ELF-1 (cell line): ENCODE measurements around the gene KIF17.

Source experiments
- DNase-seq: peaks from one replicate; pipeline ENCODE4 v3.0.0-alpha.2; 2016; ENCODE audit warnings: low read depth, low spot score

The KIF17 gene

DNA sequence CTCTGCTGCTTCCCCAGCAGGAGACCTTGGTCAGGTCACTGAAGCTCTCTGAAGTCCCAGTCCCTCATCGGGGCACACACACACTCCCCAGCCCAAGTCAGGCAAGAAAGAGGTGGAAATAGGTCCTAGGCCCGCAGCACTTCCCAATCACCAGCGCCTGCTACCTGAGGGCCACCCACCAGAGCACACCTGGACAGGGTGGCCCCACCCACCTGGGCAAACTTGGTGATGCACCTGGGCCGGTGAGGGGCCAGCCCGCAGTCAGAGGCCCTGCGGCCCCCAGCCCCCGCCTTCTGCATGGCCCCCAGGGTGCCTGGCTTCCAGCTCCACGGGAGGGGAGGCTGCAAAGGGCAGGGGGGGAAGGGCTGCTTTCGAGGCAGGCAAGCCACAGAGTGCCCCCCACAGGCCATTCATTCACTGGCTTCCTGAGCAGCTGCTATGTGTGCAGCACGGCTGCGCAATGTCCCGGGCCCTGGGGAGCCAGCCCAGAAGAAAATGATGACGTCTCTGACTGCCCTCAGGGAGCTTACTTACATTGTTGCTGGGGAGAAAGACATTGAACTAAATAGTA is 10.0 kb upstream of the KIF17 start:
- DNase-seq: peak; percentile 89

DNA sequence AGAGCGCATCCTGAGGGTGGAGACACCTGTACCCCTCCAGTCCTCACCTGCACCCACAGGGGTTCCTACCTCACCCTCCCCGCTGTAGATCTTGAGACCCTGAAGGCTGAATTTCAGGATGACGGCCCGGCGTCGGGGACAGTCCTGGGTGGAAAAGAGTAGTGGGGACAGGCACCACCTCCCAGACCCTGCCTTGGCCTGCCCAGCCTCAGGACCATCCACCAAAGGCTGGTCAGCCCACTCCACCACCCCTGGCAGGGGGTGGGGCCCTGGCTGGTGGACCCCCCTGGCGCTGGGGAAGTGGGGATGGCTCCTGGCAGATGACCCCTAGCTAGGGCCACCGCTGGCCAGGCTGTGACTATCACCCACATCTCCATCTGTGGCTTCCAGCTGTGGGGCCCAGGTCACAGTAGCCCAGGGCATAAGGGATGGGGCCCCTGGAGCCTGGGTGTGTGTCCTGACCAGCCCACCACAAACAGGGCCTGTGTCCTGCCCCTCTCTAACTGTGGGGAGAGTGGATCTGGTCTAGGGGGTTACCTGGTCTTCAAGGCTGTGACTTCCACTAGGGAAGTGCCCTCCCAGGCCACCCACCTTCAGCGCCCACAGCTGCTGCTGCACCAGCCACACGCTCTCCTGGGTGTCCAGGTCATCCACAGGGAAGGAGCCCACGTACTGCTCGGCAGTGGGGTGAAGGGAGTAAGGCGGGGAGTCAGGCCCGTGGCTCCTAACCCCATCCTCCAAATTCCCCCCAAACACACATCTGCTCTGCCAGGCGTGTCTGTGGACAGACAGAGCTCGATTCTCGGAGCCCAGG is 9.3 kb upstream of the KIF17 start:
- DNase-seq: no peak

DNA sequence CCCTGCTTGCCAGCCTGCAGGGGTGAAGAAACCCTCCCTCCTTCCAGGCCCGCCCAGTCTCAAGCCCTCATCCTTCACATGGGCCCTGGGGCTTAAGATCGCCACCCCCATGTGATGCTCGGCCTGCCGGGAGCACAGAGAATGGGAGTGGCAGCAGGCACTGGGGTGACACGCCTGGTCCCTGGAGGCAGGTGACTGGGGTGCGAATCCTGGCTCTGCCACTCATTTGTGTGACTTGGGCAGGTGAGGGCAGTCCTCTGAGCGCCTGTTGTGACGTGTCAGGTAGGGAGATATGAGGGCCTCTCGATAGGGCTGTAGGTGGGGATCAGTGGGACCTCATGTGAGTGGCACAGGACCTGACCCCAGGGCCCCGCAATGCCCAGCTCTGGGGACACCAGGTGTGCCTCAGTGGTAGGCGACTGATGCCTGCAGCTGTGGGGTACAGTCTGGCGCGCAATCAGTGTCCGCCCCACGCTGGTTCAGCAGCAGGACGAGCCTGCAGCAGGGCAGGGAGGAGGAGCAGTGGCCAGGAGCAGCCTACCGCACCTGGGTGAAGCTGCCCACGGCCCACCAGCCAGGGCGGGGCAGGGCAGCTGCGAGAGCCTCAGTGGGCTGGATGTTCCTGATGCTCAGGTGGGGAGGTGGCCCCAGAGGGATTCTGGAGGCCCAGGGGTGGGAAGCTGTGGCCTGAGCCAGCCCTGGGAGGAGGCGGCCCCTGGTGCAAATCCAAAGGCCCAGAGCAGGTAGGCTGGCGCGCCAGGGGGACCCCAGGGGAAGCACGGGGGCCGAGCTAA is 8.5 kb upstream of the KIF17 start:
- DNase-seq: no peak

DNA sequence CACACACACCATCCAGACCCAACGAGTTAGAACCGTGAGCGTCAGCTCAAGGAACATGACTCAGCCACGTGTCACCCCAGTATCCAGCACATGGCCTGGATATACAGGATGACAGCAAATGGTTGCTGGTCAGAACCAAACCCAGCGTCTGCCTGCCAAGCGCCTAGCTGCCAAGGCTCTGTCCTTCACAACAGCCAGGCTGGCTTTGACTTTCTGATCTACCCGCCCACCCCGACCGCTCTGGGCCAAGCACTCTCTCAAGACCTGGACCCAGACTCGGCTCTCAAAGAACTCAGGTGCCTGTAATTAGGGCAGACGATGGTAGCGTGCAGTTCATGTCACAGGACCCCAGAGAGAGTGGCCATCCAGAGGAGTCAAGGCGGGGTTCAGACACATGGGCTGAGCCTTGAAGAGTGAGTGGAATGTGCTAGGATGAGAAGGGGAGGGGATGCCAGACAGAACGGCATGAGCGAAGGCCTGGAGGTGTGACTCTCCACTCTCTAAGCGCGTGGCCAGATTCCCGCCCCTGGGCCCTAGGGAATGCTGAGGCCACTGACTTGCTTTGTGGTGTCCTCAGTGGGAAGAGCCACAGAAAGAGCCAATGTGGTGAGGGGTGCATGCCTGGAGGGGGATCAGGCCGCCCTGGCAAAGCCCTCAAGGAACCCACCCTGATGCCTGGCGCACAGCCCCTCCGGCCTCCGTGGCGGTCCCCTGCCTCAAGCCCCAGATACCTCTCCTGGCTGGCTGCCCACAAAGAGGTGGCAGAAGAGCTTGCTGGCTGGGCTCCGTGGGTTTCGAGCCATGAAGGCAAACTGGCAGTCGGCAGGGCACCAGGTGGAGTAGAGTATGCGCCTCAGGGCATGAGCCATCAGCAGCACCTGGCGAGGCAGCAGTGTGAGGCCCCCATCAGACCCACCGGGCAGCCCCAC is 7.6 kb upstream of the KIF17 start:
- DNase-seq: no peak

DNA sequence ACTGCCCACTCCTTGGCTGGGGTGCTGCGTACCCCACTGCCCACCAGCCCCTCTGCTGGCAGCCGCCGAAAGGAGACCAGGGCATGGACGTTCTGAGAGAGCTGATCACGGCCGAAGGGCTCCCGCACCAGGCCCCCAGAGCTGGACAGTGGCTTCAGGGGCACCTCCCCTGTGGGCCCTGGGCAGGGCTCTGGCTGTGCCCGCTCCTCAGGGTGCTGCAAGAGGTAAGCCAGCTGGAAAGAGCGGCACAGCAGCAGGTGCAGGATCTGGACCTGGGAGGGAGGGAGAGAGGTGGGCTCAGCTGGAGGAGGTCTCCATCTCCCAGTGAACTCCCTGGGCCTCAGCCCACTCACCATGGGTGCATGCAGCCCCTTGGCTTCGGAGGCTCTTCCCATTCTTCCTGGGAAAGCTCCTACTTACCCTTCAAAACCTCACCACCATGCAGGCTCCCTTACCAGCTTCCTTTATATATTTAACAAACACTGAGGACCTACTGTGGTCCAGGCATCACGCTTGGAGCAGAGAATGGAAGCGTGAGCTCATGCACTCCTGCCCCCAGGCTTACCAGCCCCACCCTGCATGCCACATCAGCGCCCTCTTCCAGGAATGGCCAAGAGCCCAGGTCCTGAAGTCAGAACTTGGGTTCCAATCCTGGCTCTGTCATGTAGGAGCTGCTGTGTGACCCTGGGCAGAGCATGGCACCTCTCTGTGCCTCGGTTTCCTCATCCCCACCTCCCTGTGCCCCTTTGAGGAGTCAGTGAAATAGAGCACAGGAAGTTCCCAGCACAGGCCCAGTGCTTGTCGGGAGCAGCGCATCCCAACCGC is 6.8 kb upstream of the KIF17 start:
- DNase-seq: peak; percentile 3

DNA sequence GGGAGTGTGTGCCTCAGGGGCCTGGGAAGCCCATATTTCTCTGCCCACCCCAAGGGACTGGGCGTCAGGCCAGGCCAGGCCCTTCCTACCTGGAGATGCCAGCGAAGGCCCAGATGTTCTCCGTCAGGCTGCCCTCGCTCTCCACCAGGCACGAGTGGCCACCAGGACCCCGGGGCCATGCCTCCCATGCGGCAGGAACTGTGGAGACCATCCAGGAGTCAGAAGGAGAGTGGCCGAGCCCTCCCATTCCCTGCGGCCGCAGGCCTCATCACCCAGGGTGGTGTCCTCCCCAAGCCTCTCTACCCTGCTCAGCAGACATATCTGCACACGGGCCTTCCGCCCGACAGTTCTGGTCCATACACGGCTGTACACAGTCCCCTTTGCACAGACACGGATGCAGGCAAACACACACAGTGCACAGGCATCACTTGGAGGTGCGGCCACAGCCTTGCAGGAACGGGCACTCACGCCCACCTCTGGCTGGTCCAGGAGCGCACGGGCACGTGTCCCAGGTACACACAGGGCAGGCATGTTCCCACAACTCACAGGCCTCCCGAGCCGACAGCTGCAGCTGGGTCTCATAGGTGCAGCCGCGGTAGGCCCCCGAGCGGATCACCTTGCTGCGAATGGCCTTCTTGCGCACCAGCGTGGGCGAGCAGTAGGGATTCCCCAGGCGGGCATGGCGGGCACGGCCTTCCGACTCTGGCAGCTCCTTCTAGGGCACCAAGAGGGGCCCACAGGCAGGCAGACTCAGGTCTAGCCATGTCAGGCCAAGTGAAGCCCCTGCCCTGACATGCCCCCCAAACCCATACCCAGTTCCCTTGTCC is 5.9 kb upstream of the KIF17 start:
- no peak for DNase-seq

DNA sequence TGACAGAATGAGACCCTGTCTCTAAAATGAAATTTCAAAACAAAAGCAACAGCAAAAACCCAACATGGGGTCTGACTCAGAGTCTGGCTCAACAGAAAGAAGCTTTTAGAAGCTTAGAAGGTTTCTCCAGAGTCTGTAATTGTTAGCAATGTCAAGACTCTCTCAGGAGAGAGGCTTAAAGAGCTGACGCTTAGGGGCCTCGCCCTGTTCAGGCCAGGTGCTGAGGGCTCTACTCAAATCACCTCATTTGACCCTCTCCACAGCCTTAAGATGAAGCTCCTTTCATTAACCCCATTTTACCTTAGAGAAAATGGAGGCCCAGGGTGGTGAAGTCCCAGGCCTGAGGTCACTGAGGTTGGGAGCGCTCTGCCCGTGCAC is 5.3 kb upstream of the KIF17 start:
- DNase-seq: no peak

DNA sequence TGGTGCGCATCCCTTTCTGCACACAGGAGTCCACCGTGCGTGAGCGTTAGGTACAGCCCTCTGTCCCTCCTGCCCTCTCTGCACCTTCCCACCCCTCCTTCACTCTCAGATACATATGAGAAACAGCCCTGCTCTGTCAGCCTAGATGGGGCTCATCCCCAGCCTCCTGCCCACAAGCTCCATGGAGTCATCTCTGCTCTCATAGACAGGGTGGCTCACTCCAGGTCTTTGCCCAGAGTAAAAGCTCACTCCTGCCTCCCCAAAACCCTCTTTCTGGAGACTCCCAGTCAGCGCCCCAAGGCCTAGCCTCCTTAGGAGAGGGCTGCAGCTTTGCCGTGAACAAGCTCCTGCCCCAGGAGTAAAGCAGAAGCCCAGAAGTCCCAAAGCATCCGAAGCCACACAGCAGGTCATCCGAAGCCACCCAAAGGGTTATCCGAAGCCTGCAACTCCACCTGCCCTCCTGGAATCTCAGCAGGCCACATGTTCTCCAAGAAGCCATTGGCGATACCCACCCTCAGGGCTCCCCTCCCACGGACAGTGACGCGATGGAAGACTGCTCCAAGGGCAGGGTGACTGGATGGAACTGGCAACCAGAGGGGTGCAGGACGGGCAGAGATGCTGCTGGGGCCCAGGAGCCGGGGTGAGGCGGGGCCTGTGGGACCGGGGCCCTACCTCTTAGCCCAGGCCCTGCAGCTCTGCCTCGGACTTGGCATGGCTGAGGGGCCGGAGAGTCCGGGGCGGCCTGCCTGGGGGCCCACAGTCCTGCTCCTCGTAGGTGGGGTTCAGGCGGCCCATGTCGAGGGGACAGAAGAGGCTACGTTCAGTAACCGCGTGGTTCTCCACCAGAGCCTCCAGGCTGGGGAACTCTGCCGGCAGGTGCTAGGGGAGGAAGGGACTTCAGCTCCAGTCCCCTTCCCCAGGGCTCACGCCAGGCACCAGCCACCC is 3.6 kb upstream of the KIF17 start:
- no peak for DNase-seq

DNA sequence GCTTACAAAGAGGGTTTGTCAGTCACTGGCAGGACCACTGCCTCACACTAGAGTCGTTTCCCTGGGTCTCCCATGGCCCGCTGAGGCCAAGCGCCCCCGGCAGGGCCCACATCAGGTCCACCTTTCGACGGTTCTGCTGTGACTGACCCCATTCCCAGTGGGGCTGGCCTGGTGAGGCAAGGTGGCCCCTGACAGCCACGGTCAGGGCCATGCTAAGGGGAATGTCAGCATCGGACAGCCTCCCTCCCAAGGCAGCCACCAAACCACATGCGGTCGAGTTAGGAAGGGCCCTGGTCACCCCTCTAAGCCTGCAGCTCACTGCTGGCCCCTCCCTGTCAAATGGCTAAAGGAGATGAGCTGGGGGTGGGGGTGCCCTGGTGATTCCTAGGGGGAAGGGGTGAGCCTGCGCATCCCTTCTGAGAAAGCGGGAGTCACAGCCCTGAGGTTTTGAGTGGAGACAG is 2.9 kb upstream of the KIF17 start:
- no peak for DNase-seq

DNA sequence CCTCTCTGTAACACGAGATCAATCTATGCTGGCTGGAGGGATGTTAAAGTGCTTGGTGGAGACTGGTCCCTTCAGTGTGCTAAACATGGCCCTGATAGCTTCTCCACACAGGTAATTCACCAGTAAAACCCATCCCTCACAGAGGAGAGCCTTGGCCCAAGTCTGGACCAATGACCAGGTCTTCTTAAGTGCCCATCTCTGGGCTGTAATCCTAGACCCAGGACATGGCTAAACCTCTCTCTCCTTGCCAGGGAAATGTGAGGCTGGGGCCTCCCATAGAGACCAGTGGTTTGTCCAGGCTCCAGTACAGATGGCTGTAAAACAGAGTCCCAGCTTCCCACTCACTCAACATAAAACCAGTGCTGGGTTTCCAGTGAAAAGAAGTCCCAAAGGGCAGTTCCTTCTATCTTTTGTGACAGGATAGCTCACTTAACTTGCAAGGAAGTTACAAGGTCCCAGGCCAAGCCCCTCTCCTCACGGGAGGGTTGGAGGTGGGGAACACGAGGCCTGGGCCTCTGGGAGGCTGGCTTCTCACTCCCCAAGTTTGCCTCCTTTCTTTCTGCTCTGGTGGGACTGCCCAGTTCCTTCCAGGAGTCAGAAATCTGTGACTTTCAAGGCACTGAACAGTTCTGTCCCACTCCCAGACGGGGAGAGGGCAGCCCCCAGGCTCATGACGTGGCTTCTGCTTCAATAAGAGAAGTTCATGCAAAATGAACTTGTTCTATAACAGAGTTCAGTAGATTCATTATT is 2.2 kb upstream of the KIF17 start:
- no peak for DNase-seq

DNA sequence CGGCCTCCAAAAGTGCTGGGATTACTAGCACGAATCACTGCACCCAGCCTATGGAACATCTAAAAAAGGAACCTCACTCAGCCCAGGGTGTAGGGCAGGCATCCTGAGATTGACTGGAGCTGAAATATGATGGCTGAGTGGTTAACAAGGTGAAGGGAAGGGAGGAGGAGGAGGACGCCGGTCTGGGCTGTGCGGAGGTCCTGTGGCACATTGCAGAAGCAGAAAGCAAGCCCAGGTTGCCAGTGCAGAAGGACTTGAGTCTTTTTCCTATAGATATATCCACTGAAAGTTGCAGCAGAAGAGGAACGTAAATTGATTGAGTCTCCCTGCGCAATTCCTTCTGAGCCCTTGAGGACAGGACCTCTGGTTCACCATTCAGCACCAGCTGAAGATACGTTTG is 1.5 kb upstream of the KIF17 start:
- DNase-seq: no peak

DNA sequence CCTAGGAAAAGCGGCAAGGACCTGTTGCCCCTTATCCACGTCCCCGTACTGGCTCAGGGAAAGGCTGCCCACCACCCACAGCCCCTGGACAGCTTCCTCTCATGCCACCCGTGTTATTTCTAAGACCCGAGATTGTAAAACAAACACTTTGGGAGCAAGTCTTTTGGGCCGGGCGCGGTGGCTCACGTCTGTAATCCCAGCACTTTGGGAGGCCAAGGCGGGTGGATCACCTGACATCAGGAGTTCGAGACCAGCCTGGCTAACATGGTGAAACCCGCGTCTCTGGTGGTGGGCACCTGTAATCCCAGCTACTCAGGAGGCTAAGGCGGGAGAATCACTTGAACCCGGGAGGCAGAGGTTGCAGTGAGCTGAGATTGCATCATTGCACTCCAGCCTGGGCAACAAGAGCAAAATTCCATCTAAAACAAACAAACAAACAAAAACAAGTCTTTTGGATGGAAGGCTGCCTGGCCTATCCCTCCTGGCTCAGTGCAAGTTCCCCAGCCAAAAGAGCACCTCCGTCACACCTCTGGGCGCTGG is 606 bp upstream of the KIF17 start:
- peak; percentile 3 for DNase-seq

DNA sequence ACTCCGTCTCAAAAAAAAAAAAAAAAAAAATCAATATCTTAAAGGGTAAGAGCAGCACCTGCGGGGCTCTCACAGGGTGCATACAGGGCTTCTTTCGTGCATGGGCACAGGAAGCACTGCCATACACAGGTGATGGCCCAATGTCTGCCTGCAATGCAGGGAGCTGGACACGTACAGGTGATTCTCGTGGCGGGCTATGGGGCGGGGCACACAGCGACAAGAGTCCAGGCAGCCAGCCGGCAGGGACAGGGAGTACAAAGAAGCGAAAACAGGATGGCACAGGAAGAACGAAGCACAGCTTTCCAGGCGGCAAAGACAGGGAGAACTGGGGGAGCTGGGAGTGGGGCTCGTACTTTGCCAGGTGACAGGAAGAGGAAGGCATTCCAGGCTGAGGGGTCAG is 1.6 kb downstream of the KIF17 start:
- DNase-seq: no peak

DNA sequence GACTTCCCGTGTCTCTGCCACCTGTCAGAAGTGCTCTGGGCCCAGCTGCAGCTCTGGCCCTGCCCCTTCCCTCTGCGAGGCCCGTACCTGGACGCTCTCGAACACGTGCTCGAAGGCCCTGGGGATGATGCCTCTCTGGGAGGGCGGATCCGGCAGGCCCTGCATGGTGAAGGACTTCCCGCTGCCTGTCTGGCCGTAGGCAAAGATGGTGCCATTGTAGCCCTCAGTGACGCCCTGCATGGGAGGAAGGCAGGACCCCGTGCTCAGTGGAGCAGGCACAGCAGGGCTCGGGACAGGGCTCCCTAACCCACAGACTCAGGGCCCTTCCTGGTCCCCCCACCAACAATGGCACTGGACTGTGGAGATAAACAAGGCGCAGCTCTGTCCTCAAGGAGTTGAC is 2.4 kb downstream of the KIF17 start:
- no peak for DNase-seq

DNA sequence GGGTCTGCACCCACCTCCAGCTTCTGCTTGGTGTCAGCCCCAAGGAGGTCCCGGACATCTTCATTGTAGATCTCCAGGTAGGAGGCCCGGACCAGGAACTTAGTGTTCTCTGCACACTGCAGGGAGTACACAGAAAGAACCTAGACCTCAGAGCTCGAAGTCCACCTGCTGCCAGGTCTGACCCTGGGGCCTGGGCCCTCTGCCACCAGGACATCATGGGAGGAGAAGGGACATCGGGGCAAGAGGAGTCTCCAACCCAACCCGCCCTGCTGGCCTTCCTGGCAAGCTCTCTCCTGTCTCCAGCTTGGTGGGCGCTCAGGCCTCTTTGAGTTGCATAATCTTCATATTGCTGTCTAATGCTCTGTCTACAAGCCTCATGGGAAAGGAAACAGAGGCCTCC is 4.4 kb downstream of the KIF17 start:
- no peak for DNase-seq

DNA sequence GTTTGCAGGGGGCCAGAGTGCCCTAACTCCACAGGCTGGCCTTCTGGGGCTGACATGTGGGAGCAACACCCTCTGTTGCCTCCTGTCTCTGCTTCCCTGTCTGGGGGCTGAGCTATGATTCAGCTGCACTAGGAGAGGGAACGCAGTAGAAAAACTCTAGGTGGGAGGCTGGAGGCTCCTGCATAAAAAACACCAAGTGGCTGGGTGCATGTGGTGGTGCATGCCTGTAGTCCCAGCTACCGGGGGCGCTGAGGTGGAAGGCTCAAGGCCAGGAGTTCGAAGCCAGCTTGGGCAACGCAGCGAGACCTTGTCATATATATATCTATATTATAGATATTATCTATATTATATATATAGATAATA is 5.6 kb downstream of the KIF17 start:
- no peak for DNase-seq

DNA sequence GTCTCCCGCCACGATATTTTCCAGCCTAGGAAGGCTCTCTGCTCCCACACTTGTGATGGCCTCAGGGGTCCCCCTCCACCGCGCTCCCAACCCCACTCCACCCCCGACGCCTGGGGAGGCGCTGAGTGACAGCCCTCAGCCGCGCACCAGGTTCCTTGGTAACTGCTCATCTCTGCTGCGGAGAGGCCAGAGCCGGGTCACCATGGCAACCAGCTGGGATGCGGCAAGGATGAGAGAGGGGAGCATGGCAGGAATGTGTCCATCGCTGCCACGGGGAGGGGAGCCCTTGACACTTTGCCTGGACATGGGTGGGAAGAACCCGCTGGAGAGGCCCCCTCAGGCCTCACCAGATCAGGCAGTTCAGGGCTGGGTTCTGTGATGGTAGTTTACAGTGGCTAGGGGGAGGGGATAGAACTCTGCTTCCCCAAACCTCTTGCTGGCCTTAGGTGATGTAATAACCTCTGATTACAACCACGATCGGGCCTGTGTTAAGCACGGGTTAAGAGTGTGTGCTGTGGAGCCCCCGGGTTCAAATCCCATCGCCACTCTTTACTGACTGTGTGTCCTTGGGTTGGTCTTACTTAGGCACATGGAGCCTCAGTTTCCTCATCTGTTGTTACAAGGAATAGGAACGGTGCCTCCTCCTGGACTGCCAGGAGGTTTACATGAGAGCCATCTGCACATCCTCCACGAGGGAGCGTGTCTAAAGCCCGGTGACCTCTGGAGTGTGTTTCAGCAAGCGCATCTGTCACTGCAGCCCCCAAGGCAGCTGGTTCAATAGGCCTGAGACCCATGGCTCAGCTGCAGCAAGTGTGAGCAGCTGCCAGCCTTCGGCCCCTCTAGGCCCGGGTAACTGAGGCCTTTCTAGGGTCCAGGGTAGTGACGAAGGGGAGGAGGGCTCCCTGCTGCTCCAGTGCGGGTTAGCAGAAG is 6.3 kb downstream of the KIF17 start:
- DNase-seq: no peak
